HUES48 (cell line): ENCODE results near the gene ZG16B.

ENCODE experiments used
- H3K27ac ChIP-seq: one replicate; pipeline ENCODE4 v1.7.0; 2013; ENCODE audit warnings: low read depth, low read length, inconsistent platforms
- H3K27me3 ChIP-seq: 2 replicates; pipeline ENCODE4 v1.6.1; 2013; ENCODE audit warnings: mild to moderate bottlenecking, low read length; ENCODE audit not compliant: control insufficient read depth, insufficient read depth
- H3K36me3 ChIP-seq: 2 replicates; pipeline ENCODE4 v1.6.1; 2013; ENCODE audit warnings: low read length; ENCODE audit not compliant: control insufficient read depth, insufficient read depth
- H3K4me1 ChIP-seq: 2 replicates; pipeline ENCODE4 v1.6.1; 2013; ENCODE audit warnings: mild to moderate bottlenecking, low read length; ENCODE audit not compliant: control insufficient read depth, insufficient read depth
- H3K4me3 ChIP-seq: 2 replicates; pipeline ENCODE4 v1.5.1; 2013; ENCODE audit warnings: mild to moderate bottlenecking, low read depth, low read length
- H3K9ac ChIP-seq: 2 replicates; pipeline ENCODE4 v1.6.1; 2013; ENCODE audit warnings: mild to moderate bottlenecking, low read depth, low read length, moderate library complexity
- H3K9me3 ChIP-seq: 2 replicates; pipeline ENCODE4 v1.6.1; 2013; ENCODE audit warnings: low read length; ENCODE audit not compliant: control insufficient read depth, insufficient read depth

ZG16B gene

GRCh38 chr16:2827374-2827791, 2.7 kb upstream of the ZG16B start:
- Histone ChIP-seq H3K27me3 (no peaks in the 10 kb centered on the region), H3K9ac (no peak overlapping the region), H3K36me3 (no peaks in the 10 kb centered on the region), H3K27ac (no peak overlapping the region), H3K4me3 (no peak overlapping the region), H3K4me1 (no peaks in the 10 kb centered on the region), H3K9me3 (no peaks in the 10 kb centered on the region)

- Histone ChIP-seq H3K4me1 (no peaks in the 10 kb centered on the region), H3K9ac (no peak overlapping the region), H3K9me3 (no peaks in the 10 kb centered on the region), H3K27ac (no peak overlapping the region), H3K36me3 (no peaks in the 10 kb centered on the region), H3K4me3 (no peak overlapping the region), H3K27me3 (no peaks in the 10 kb centered on the region)
These were observed 2.1 kb upstream of the ZG16B start for GRCh38 chr16:2827831-2828520.

- no peaks in the 10 kb centered on the region for H3K36me3 ChIP-seq
- H3K9me3 ChIP-seq: no peaks in the 10 kb centered on the region
- no peak overlapping the region for H3K27ac ChIP-seq
- H3K4me1 ChIP-seq: no peaks in the 10 kb centered on the region
- no peak overlapping the region for H3K4me3 ChIP-seq
- H3K9ac ChIP-seq: no peak overlapping the region
- H3K27me3 ChIP-seq: no peaks in the 10 kb centered on the region
These were observed 1.6 kb upstream of the ZG16B start for GRCh38 chr16:2828521-2828840.

- Histone ChIP-seq H3K9me3 (no peaks in the 10 kb centered on the region), H3K36me3 (no peaks in the 10 kb centered on the region), H3K4me3 (no peak overlapping the region), H3K4me1 (no peaks in the 10 kb centered on the region), H3K27me3 (no peaks in the 10 kb centered on the region), H3K9ac (no peak overlapping the region), H3K27ac (no peak overlapping the region)
These were observed 1.1 kb upstream of the ZG16B start for GRCh38 chr16:2828876-2829430.

GRCh38 chr16:2830355-2830695, 222 bp downstream of the ZG16B start:
- Histone ChIP-seq H3K27me3 (no peaks in the 10 kb centered on the region), H3K4me1 (no peaks in the 10 kb centered on the region), H3K36me3 (no peaks in the 10 kb centered on the region), H3K9me3 (no peaks in the 10 kb centered on the region), H3K9ac (no peak overlapping the region), H3K27ac (no peak overlapping the region), H3K4me3 (no peak overlapping the region)

- H3K9ac ChIP-seq: no peak overlapping the region
- no peak overlapping the region for H3K4me3 ChIP-seq
- no peaks in the 10 kb centered on the region for H3K27me3 ChIP-seq
- peaks cover 6% of the 10 kb centered on the region for H3K4me1 ChIP-seq
- H3K9me3 ChIP-seq: no peaks in the 10 kb centered on the region
- H3K36me3 ChIP-seq: no peaks in the 10 kb centered on the region
- H3K27ac ChIP-seq: no peak overlapping the region
These were observed 1.1 kb downstream of the ZG16B start for GRCh38 chr16:2831203-2831602.

- H3K27ac ChIP-seq: no peak overlapping the region
- no peaks in the 10 kb centered on the region for H3K9me3 ChIP-seq
- H3K27me3 ChIP-seq: no peaks in the 10 kb centered on the region; the same call in 1 of the 2 replicates
These were observed 3.7 kb downstream of the ZG16B start for GRCh38 chr16:2833776-2834175.

GRCh38 chr16:2834968-2835367, 4.9 kb downstream of the ZG16B start:
- H3K4me3 ChIP-seq: no peak overlapping the region
- H3K27me3 ChIP-seq: no peaks in the 10 kb centered on the region; the same call in 1 of the 2 replicates
- no peak overlapping the region for H3K9ac ChIP-seq
- H3K9me3 ChIP-seq: no peaks in the 10 kb centered on the region
- H3K4me1 ChIP-seq: peaks cover 6% of the 10 kb centered on the region
- H3K27ac ChIP-seq: peak overlapping the region; percentile 86
- H3K36me3 ChIP-seq: no peaks in the 10 kb centered on the region

More at GRCh38 chr16:2833776-2834175, 3.7 kb downstream of the ZG16B start:
- H3K4me3 ChIP-seq: no peak overlapping the region
- H3K4me1 ChIP-seq: peaks cover 6% of the 10 kb centered on the region
- H3K9ac ChIP-seq: no peak overlapping the region
- H3K36me3 ChIP-seq: no peaks in the 10 kb centered on the region

GRCh38 chr16:2835638-2836493, 5.8 kb downstream of the ZG16B start:
- Histone ChIP-seq H3K27ac (peak overlapping the region; percentile 86), H3K9ac (peak overlapping the region; percentile 22; the same call in 1 of the 2 replicates), H3K36me3 (no peaks in the 10 kb centered on the region), H3K4me3 (no peak overlapping the region), H3K9me3 (no peaks in the 10 kb centered on the region), H3K4me1 (peaks cover 6% of the 10 kb centered on the region), H3K27me3 (no peaks in the 10 kb centered on the region; the same call in 1 of the 2 replicates)

GRCh38 chr16:2836646-2837508, 6.8 kb downstream of the ZG16B start:
- Histone ChIP-seq H3K27ac (peak overlapping the region; percentile 86), H3K9me3 (no peaks in the 10 kb centered on the region), H3K4me1 (peaks cover 6% of the 10 kb centered on the region), H3K36me3 (no peaks in the 10 kb centered on the region), H3K27me3 (no peaks in the 10 kb centered on the region; the same call in 1 of the 2 replicates), H3K9ac (no peak overlapping the region), H3K4me3 (no peak overlapping the region)
